Immature natural killer cell (primary cell): ENCODE results near the gene SSBP3. TPM values are rescaled to one million over a fixed set of nuclear protein-coding genes. Genes with fewer than 3 reads are reported as not detected.
A peak's percentile ranks its signal among the peaks of the same experiment; 100 is the strongest.

Source experiments
- DNase-seq, 3 donors: peaks; one replicate each; pipeline ENCODE4 v3.0.0; 2022; ENCODE audit warnings: mixed read lengths in 1 of 3
- H3K27ac Mint-ChIP-seq, 6 donors: one replicate each; pipeline ENCODE4 v1.8.0; 2020; ENCODE audit warnings: mixed read lengths in 6 of 6, mild to moderate bottlenecking in 5 of 6, inconsistent platforms in 4 of 6, moderate library complexity in 3 of 6
- H3K27me3 Mint-ChIP-seq, 3 donors: one replicate each; pipeline ENCODE4 v1.8.0; 2020 to 2021; ENCODE audit warnings: low read depth in 3 of 3, mild to moderate bottlenecking in 3 of 3, mixed read lengths in 3 of 3, moderate library complexity in 3 of 3, inconsistent platforms in 1 of 3
- H3K36me3 Mint-ChIP-seq, 3 donors: one replicate each; pipeline ENCODE4 v1.8.0; 2020; ENCODE audit warnings: mixed read lengths in 3 of 3, inconsistent platforms in 2 of 3, mild to moderate bottlenecking in 2 of 3
- H3K4me1 Mint-ChIP-seq, 2 donors: one replicate each; pipeline ENCODE4 v1.8.0; 2020; ENCODE audit warnings: inconsistent platforms in 2 of 2, mild to moderate bottlenecking in 2 of 2, mixed read lengths in 2 of 2, moderate library complexity in 1 of 2
- H3K4me3 Mint-ChIP-seq, 5 donors: one replicate each; pipeline ENCODE4 v1.8.0; 2020; ENCODE audit warnings: mild to moderate bottlenecking in 5 of 5, mixed read lengths in 5 of 5, inconsistent platforms in 3 of 5, moderate library complexity in 3 of 5
- H3K9me3 Mint-ChIP-seq, 6 donors: one replicate each; pipeline ENCODE4 v1.8.0; 2020; ENCODE audit warnings: mild to moderate bottlenecking in 6 of 6, mixed read lengths in 6 of 6, inconsistent platforms in 4 of 6, moderate library complexity in 3 of 6
- polyA plus RNA-seq, 3 donors: library from polyadenylated mRNA; unstranded; fragments of 300-500 nt; fragmentation: Illumina TruSeq; gene quantifications; one replicate each; pipeline ENCODE4 v1.2.3, GENCODE V29; 2021

Gene SSBP3
- polyA plus RNA-seq, 3 donors from 2014 or later, result 19.8 to 30.1 (median 21.1) TPM

GRCh38 chr1:54275349-54275748 is 130.8 kb downstream of the SSBP3 start:
- no peak for DNase-seq
- H3K27me3 Mint-ChIP-seq, result peaks cover 0 to 9% (median 2%) of the 10 kb centered on the region in 3 donors
- peak overlapping the region in 5 of 6 donors; percentile 37 to 65 (median 39) for H3K27ac Mint-ChIP-seq
- H3K9me3 Mint-ChIP-seq, result no peaks in the 10 kb centered on the region
- H3K36me3 Mint-ChIP-seq, result peaks cover under 1 to 9% (median 3%) of the 10 kb centered on the region in 3 donors
- H3K4me1 Mint-ChIP-seq, result peaks cover 56 to 73% of the 10 kb centered on the region in 2 donors
- no peak overlapping the region for H3K4me3 Mint-ChIP-seq

- Mint-ChIP-seq H3K36me3 (peaks cover 0 to 4% (median 0%) of the 10 kb centered on the region in 3 donors), H3K27ac (peak overlapping the region in 5 of 6 donors; percentile 16 to 80 (median 39)), H3K4me1 (peaks cover 57 to 73% of the 10 kb centered on the region in 2 donors)
These were observed 131.3 kb downstream of the SSBP3 start for GRCh38 chr1:54274881-54275280.

DNA sequence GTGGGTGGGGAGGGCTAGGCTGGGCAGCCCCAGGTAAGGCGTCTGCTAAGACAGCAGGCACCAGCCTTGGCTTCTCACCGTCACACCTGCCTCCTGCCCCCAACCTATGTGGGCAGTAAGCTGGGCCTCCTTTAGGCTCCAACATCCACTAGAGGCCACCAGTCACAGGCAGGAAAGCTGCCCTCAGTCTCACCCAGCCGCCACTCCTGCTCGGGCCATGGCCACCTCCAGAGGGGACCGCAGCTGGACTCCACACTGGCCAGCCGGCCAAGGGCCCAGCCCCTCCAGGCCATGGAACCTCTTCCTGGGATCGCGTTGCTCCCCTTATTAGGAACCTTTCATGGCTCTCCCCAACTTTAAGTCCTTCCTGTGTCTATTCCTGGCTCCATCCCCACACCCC is 131.7 kb downstream of the SSBP3 start:
- H3K9me3 Mint-ChIP-seq, result no peaks in the 10 kb centered on the region
- no peak overlapping the region for H3K4me3 Mint-ChIP-seq
- peak overlapping the region in 5 of 6 donors; percentile 16 to 80 (median 30) for H3K27ac Mint-ChIP-seq
- peaks cover 60 to 75% of the 10 kb centered on the region in 2 donors for H3K4me1 Mint-ChIP-seq
- H3K36me3 Mint-ChIP-seq, result peaks cover 0 to 3% (median 0%) of the 10 kb centered on the region in 3 donors
- H3K27me3 Mint-ChIP-seq, result peaks cover 0 to 12% (median 2%) of the 10 kb centered on the region in 3 donors
- no peak for DNase-seq

More at GRCh38 chr1:54274881-54275280, 131.3 kb downstream of the SSBP3 start:
- DNase-seq, result no peak
- Mint-ChIP-seq H3K27me3 (peaks cover 0 to 12% (median 2%) of the 10 kb centered on the region in 3 donors), H3K9me3 (no peaks in the 10 kb centered on the region), H3K4me3 (no peak overlapping the region)

DNA sequence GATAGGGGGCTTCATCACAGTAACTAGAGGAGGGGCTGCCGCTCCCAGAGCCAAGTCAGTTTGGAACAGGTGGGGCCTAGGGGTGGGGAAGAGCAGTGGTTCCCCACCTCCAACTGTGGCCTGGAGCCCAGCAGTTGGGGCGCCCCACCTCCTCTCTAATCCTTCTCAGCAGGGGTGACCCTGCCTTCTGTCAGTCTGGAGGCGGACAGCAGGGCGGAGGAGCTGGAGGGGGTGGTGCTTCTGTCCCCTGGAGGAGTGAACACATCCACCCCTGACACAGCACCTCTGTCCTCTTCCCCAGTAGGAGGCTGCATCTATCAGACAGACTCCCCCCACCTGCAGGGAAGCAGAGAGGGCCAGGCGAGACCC is 132.4 kb downstream of the SSBP3 start:
- Mint-ChIP-seq H3K4me1 (peaks cover 67 to 76% of the 10 kb centered on the region in 2 donors), H3K9me3 (no peaks in the 10 kb centered on the region), H3K36me3 (peaks cover 0 to 3% (median 0%) of the 10 kb centered on the region in 3 donors), H3K27ac (no peak overlapping the region), H3K27me3 (peaks cover 0 to 14% (median 2%) of the 10 kb centered on the region in 3 donors), H3K4me3 (no peak overlapping the region)
- DNase-seq, result no peak

DNA sequence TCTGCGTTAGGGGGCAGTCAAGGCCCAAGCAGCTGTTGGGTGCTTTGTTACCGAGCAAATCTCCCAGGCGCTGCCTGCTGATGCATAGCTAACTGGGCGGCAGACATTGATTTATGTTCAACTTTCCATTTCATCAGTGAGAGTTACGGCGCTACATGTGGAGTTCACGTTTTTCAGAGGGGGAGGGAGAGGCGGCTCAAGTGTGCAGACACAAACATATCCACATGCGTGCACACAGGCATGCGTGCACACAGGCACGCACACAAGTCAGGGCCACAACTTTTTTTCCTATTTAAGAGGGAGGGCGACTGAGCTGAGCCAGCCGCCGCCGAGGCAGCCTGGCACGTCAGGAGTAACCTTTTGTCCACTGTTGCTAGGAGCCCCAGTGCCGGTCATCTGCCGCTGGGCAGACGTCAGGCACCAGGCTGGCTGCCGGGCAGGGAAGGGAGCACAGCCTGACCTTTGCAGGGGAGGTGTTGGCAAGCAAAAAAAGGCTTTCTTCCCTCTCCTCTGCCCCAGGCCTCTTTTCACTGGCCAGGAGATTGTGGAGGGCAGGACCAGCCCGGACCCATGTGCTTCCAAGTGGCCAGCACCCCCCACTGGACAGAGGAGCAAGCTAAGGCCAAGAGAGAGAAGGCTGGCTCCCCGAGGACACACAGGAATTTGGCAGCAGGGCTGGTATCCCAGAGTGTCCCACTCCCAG is 133.0 kb downstream of the SSBP3 start:
- no peak overlapping the region for H3K4me3 Mint-ChIP-seq
- no peak for DNase-seq
- H3K4me1 Mint-ChIP-seq, result peaks cover 71 to 79% of the 10 kb centered on the region in 2 donors

DNA sequence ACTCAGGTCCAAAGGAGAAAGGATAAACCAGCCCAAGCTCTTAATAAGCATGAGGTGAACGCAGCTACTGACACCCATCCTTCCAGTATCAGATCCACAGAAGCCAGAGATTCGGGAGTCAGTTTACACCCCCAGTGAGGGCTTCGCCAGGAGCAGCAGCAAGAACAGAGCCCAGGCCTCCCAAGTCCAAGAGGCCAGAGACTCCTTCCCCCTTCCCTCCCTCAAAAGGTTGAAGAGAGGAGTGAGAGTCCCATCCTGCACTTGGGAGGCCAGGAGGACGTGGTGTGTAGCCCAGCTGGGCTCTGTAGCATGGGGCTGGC is 133.5 kb downstream of the SSBP3 start:
- Mint-ChIP-seq H3K9me3 (no peaks in the 10 kb centered on the region), H3K36me3 (peaks cover 0 to 3% (median 0%) of the 10 kb centered on the region in 3 donors), H3K27me3 (peaks cover 0 to 16% (median 2%) of the 10 kb centered on the region in 3 donors), H3K27ac (peak overlapping the region in 1 of 6 donors; percentile 58), H3K4me1 (peaks cover 70 to 78% of the 10 kb centered on the region in 2 donors), H3K4me3 (peak overlapping the region in 1 of 5 donors; percentile 21)
- DNase-seq, result no peak

More for the DNA sequence above, 133.0 kb downstream of the SSBP3 start:
- Mint-ChIP-seq H3K36me3 (peaks cover 0 to 3% (median 0%) of the 10 kb centered on the region in 3 donors), H3K9me3 (no peaks in the 10 kb centered on the region), H3K27ac (peak overlapping the region in 1 of 6 donors; percentile 74), H3K27me3 (peaks cover 0 to 16% (median 2%) of the 10 kb centered on the region in 3 donors)

GRCh38 chr1:54272134-54272533 is 134.1 kb downstream of the SSBP3 start:
- H3K4me1 Mint-ChIP-seq, result peaks cover 70 to 78% of the 10 kb centered on the region in 2 donors
- H3K36me3 Mint-ChIP-seq, result no peaks in the 10 kb centered on the region
- peak overlapping the region in 2 of 6 donors; percentile 26 to 39 for H3K27ac Mint-ChIP-seq

DNA sequence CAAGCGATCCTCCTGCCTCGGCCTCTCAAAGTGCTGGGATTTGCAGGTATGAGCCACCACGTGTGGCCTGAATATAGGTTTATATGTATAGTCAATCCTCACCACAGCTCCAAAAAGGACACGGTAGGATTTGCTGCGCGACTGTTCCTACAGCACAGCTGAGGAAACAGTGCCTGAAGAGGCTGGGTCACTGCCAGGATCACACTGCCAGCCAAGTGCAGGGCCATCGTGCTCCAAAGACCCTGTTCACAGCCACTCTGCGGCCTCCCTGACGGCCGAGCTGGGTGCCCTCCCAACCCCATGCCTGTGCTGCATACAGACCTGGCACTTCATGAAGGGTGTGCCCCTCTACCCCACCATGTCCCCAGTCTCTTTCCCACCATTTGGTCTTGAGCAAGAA is 134.9 kb downstream of the SSBP3 start:
- Mint-ChIP-seq H3K4me3 (no peak overlapping the region), H3K27ac (peak overlapping the region in 2 of 6 donors; percentile 26 to 40), H3K9me3 (no peaks in the 10 kb centered on the region), H3K4me1 (peaks cover 71 to 78% of the 10 kb centered on the region in 2 donors), H3K36me3 (no peaks in the 10 kb centered on the region), H3K27me3 (peaks cover 0 to 13% (median 4%) of the 10 kb centered on the region in 3 donors)
- no peak for DNase-seq

More at GRCh38 chr1:54272134-54272533, 134.1 kb downstream of the SSBP3 start:
- DNase-seq, result no peak
- no peaks in the 10 kb centered on the region for H3K9me3 Mint-ChIP-seq
- no peak overlapping the region for H3K4me3 Mint-ChIP-seq
- peaks cover 0 to 15% (median 5%) of the 10 kb centered on the region in 3 donors for H3K27me3 Mint-ChIP-seq

DNA sequence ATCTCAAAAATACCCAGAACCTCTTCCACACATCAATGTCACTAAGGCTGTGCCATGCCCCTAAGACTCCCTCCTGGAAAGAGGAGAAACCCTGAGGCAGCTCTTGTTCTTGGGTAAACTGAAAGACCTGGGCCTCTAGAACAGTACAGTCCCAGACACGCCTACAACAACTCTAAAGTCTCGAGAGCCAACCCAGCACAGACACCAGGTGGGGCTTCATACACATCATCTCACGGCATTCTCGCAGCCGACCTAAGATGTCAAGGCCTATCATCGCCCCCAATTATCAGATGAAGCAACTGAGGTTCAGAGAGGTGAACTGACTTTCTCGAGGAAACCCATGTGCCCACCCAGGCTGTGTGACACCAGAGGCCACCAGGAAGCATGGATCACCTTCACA is 135.7 kb downstream of the SSBP3 start:
- Mint-ChIP-seq H3K4me1 (peaks cover 72 to 78% of the 10 kb centered on the region in 2 donors), H3K36me3 (no peaks in the 10 kb centered on the region), H3K4me3 (no peak overlapping the region), H3K27ac (peak overlapping the region in 1 of 6 donors; percentile 44), H3K27me3 (peaks cover 0 to 12% (median 4%) of the 10 kb centered on the region in 3 donors), H3K9me3 (no peaks in the 10 kb centered on the region)
- DNase-seq, result no peak

DNA sequence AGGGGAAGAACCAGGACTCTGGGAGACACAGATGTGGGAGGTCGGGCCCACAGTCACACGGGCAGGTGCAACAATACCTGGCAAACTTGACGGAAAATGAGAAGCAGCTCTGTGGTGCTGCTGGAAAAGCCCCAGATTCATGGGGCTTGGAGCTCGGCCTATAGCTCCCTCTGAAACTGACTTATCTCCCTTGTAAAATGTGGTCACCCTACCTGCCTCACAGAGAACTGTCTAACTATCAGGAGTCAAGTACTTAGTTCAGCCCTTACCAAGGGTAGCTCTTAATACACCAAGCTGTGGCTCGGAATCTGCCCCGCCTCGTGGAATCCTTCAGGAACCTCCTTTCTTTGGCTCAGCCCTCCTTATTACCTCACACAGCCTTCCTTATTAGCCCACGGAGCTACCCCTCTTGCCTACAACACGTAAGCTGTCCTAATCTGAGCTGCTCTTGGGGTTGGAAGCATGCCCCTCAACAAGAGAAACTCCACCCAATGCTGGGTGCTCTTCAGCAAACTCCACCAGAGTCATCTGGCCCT is 137.4 kb downstream of the SSBP3 start:
- DNase-seq, result no peak
- H3K36me3 Mint-ChIP-seq, result no peaks in the 10 kb centered on the region
- H3K27me3 Mint-ChIP-seq, result peaks cover 3 to 10% (median 4%) of the 10 kb centered on the region in 3 donors
- H3K9me3 Mint-ChIP-seq, result no peaks in the 10 kb centered on the region
- peaks cover 78 to 84% of the 10 kb centered on the region in 2 donors for H3K4me1 Mint-ChIP-seq
- H3K27ac Mint-ChIP-seq, result peak overlapping the region in 4 of 6 donors; percentile 29 to 57 (median 44)
- no peak overlapping the region for H3K4me3 Mint-ChIP-seq

DNA sequence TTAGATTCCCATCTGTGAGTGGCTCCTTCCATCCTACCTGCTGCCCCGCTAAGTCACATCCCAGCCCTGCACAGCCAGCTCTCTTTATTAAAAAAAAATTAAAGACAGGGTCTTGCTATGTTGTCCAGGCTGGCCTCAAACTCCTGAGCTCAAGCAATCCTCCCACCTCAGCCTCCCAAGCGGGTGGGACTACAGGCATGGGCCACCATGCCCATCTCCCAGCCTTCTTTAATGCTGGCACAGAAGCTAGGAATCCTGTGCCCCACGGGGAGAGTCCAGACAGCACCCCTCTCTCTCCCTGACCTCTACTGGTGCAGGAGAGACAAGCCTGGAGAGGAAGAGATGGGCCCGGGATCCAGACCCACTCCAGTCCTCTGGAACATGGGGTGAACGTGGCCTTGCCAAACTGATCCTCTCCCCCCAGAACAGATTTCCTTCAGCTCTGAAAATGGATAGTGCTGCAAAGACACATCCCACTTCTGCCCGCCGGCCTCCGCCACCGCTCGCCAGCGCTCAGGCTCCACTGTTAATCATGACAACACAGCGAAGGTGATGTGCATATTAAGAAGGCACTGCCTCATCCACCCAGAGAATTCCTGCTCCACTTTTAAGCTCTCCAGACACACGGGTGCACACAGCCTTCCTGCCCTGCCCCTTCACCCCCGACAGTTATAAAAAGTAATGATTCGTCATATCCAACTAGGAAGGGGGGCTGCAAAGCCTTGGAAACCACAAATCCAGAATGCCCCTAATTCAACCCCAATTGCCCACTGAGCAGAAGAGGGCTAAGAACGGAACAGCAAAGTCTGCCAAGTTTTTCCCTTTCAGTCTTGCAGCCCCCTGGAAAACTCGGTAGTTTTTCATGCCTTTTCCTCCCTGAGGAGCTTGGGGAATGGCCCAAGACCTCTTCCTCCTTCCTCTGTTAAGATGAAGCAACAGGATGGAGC is 138.1 kb downstream of the SSBP3 start:
- Mint-ChIP-seq H3K4me1 (peaks cover 79 to 86% of the 10 kb centered on the region in 2 donors), H3K27ac (peak overlapping the region in 3 of 6 donors; percentile 3 to 61 (median 10)), H3K9me3 (no peaks in the 10 kb centered on the region), H3K4me3 (no peak overlapping the region), H3K27me3 (peaks cover 4 to 10% (median 4%) of the 10 kb centered on the region in 3 donors), H3K36me3 (no peaks in the 10 kb centered on the region)
- DNase-seq, result no peak

GRCh38 chr1:54266908-54267307 is 139.3 kb downstream of the SSBP3 start:
- H3K4me1 Mint-ChIP-seq, result peaks cover 79 to 85% of the 10 kb centered on the region in 2 donors
- H3K36me3 Mint-ChIP-seq, result no peaks in the 10 kb centered on the region
- no peak overlapping the region for H3K4me3 Mint-ChIP-seq

DNA sequence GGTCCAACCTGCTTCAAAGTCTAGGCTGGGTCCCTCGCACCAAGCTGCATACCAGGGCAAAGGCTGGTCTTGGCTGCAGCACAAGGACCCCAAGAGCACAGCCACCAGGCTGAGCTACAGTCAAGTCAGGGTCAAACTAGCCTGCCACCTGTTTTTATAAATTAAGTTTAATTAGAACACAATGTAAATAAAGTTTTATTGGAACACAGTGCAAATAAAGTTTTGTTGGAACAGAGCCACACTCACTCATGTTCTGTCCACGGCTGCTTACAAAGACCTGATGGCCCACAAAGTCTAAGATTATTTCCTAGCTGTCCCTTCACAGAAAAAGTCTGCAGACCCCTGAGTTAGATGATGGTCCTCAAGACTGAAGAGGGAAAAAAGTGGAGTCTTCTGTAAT is 140.0 kb downstream of the SSBP3 start:
- Mint-ChIP-seq H3K27me3 (peaks cover 4 to 13% (median 5%) of the 10 kb centered on the region in 3 donors), H3K4me3 (no peak overlapping the region), H3K36me3 (no peaks in the 10 kb centered on the region), H3K27ac (peak overlapping the region in 2 of 6 donors; percentile 40 to 43), H3K4me1 (peaks cover 82 to 85% of the 10 kb centered on the region in 2 donors), H3K9me3 (no peaks in the 10 kb centered on the region)
- no peak for DNase-seq

More at GRCh38 chr1:54266908-54267307, 139.3 kb downstream of the SSBP3 start:
- Mint-ChIP-seq H3K9me3 (no peaks in the 10 kb centered on the region), H3K27me3 (peaks cover 4 to 12% (median 5%) of the 10 kb centered on the region in 3 donors), H3K27ac (peak overlapping the region in 3 of 6 donors; percentile 3 to 64 (median 61))
- no peak for DNase-seq
